ENCODE results near the gene MAGI2.

- no peak for TF ChIP-seq POLR2A (IDR thresholded peaks at IDR 0.05)
- TF ChIP-seq CTCF (IDR thresholded peaks at IDR 0.05 in 4 of 5, conservative IDR thresholded peaks at IDR 0.05 in 1 of 5): no peak
These were observed 1386.9 kb downstream of the MAGI2 start for GRCh38 chr7:78066599-78066998.
